Measurements from ENCODE around the gene SGTB.

Gene SGTB

GRCh38 chr5:65768723-65769346, 46.9 kb upstream of the SGTB start:
- DNase-seq, result no peak
- no peak overlapping the region for H3K4me2 ChIP-seq (ENCODE audit: low read depth, low read length)
- H3K9me2 ChIP-seq (replicated peaks; ENCODE audit: insufficient read depth, low read length), result no peaks in the 10 kb centered on the region
- no peaks in the 10 kb centered on the region for H3K9me3 ChIP-seq (replicated peaks; ENCODE audit: insufficient read depth, low read length)
- H3K79me2 ChIP-seq (ENCODE audit: low read length), result no peaks in the 10 kb centered on the region
- no peaks in the 10 kb centered on the region for H4K20me1 ChIP-seq (ENCODE audit: insufficient read depth, low read length)
- H3K4me3 ChIP-seq (ENCODE audit: low read length), result no peak overlapping the region
- H3F3A ChIP-seq (ENCODE audit: insufficient read depth, low read length), result no peaks in the 10 kb centered on the region
- TF ChIP-seq EZH2 (optimal IDR thresholded peaks at IDR 0.05; ENCODE audit: low read depth, low read length) (no peak), EZH2phosphoT487 (IDR thresholded peaks at IDR 0.05; ENCODE audit: low read length) (no peak)
- TF ChIP-seq, protein P1, sequence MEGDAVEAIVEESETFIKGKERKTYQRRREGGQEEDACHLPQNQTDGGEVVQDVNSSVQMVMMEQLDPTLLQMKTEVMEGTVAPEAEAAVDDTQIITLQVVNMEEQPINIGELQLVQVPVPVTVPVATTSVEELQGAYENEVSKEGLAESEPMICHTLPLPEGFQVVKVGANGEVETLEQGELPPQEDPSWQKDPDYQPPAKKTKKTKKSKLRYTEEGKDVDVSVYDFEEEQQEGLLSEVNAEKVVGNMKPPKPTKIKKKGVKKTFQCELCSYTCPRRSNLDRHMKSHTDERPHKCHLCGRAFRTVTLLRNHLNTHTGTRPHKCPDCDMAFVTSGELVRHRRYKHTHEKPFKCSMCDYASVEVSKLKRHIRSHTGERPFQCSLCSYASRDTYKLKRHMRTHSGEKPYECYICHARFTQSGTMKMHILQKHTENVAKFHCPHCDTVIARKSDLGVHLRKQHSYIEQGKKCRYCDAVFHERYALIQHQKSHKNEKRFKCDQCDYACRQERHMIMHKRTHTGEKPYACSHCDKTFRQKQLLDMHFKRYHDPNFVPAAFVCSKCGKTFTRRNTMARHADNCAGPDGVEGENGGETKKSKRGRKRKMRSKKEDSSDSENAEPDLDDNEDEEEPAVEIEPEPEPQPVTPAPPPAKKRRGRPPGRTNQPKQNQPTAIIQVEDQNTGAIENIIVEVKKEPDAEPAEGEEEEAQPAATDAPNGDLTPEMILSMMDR (IDR thresholded peaks at IDR 0.05; ENCODE audit: low read length), result no peak
- H3K9ac ChIP-seq (ENCODE audit: low read length), result no peak overlapping the region
- no peak overlapping the region for H3K27ac ChIP-seq (ENCODE audit: low read length)
- H3K36me3 ChIP-seq (replicated peaks; ENCODE audit: insufficient read depth, low read length), result no peaks in the 10 kb centered on the region
- no peaks in the 10 kb centered on the region for H3K4me1 ChIP-seq (ENCODE audit: low read length)
- H2AFZ ChIP-seq (ENCODE audit: low read length), result no peak overlapping the region
- H3K27me3 ChIP-seq (replicated peaks; ENCODE audit: insufficient read depth, low read length), result no peaks in the 10 kb centered on the region

DNA sequence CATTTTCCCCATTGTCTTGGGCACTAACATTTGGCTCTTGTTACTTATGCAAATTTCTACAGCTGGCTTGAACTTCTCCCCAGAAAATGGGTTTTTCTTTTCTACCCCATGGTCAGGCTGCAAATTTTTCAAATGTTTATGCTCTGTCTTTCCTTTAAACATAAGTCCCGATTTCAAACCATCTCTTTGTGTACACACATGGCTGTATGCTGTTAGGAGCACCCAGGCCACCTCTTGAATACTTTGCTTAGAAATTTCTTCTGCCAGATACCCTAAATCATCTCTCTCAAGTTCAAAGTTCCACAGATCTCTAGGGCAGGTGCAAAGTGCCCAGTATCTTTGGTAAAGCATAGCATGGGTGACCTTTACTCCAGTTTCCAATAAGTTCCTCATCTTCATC, 45.7 kb upstream of the SGTB start:
- Histone ChIP-seq H3K4me2 (ENCODE audit: low read depth, low read length) (no peak overlapping the region), H3F3A (ENCODE audit: insufficient read depth, low read length) (no peaks in the 10 kb centered on the region), H3K27ac (ENCODE audit: low read length) (no peak overlapping the region), H3K9me3 (replicated peaks; ENCODE audit: insufficient read depth, low read length) (no peaks in the 10 kb centered on the region), H3K4me3 (ENCODE audit: low read length) (no peak overlapping the region), H3K36me3 (replicated peaks; ENCODE audit: insufficient read depth, low read length) (no peaks in the 10 kb centered on the region), H3K79me2 (ENCODE audit: low read length) (no peaks in the 10 kb centered on the region), H3K9ac (ENCODE audit: low read length) (no peak overlapping the region), H4K20me1 (ENCODE audit: insufficient read depth, low read length) (no peaks in the 10 kb centered on the region), H2AFZ (ENCODE audit: low read length) (no peak overlapping the region), H3K27me3 (replicated peaks; ENCODE audit: insufficient read depth, low read length) (no peaks in the 10 kb centered on the region), H3K9me2 (replicated peaks; ENCODE audit: insufficient read depth, low read length) (no peaks in the 10 kb centered on the region), H3K4me1 (ENCODE audit: low read length) (no peaks in the 10 kb centered on the region)
- TF ChIP-seq, protein P1 (IDR thresholded peaks at IDR 0.05; ENCODE audit: low read length), result no peak
- TF ChIP-seq EZH2 (optimal IDR thresholded peaks at IDR 0.05; ENCODE audit: low read depth, low read length), result no peak
- TF ChIP-seq EZH2phosphoT487 (IDR thresholded peaks at IDR 0.05; ENCODE audit: low read length), result no peak
- DNase-seq, result no peak

GRCh38 chr5:65766781-65767180, 44.9 kb upstream of the SGTB start:
- Histone ChIP-seq H3K79me2 (ENCODE audit: low read length) (no peaks in the 10 kb centered on the region), H3K4me1 (ENCODE audit: low read length) (no peaks in the 10 kb centered on the region), H3K4me2 (ENCODE audit: low read depth, low read length) (no peak overlapping the region), H2AFZ (ENCODE audit: low read length) (no peak overlapping the region), H3K27ac (ENCODE audit: low read length) (no peak overlapping the region), H3K9ac (ENCODE audit: low read length) (no peak overlapping the region), H3K9me2 (replicated peaks; ENCODE audit: insufficient read depth, low read length) (no peaks in the 10 kb centered on the region), H3K36me3 (replicated peaks; ENCODE audit: insufficient read depth, low read length) (no peaks in the 10 kb centered on the region), H3K4me3 (ENCODE audit: low read length) (no peak overlapping the region), H3K9me3 (replicated peaks; ENCODE audit: insufficient read depth, low read length) (no peaks in the 10 kb centered on the region), H4K20me1 (ENCODE audit: insufficient read depth, low read length) (no peaks in the 10 kb centered on the region), H3K27me3 (replicated peaks; ENCODE audit: insufficient read depth, low read length) (no peaks in the 10 kb centered on the region), H3F3A (ENCODE audit: insufficient read depth, low read length) (no peaks in the 10 kb centered on the region)
- TF ChIP-seq, protein P1 (IDR thresholded peaks at IDR 0.05; ENCODE audit: low read length), result no peak
- TF ChIP-seq EZH2phosphoT487 (IDR thresholded peaks at IDR 0.05; ENCODE audit: low read length) (no peak), EZH2 (optimal IDR thresholded peaks at IDR 0.05; ENCODE audit: low read depth, low read length) (no peak)
- DNase-seq, result no peak
